Natural killer cell (primary cell): ENCODE measurements around the gene CSRP2. TPM values are rescaled to one million over a fixed set of nuclear protein-coding genes. Genes with fewer than 3 reads are reported as not detected.

ENCODE experiments used
- ATAC-seq, 3 donors: fragments of 150-1000 bp in 2 of 3; fragments of 200-7000 bp in 1 of 3; cut with Tn5 transposase; 1 replicate in 1 of 3; 2 replicates in 2 of 3; pipeline ENCODE4 v1.10.0; 2021; ENCODE audit warnings: mild to moderate bottlenecking in 2 of 3, moderate library complexity in 2 of 3
- DNase-seq, 2 donors: peaks; one replicate each; pipeline versions ENCODE4 v3.0.0 to v3.0.0-alpha.2; 2013 to 2021; ENCODE audit warnings: mixed read lengths in 1 of 2
- H3K27ac ChIP-seq: one replicate; pipeline ENCODE4 v1.5.1; 2013; ENCODE audit warnings: mild to moderate bottlenecking, low read length
- H3K27me3 ChIP-seq: one replicate; pipeline ENCODE4 v1.6.1; 2013; ENCODE audit warnings: low read length; ENCODE audit not compliant: control insufficient read depth, insufficient read depth
- H3K36me3 ChIP-seq: one replicate; pipeline ENCODE4 v1.6.1; 2013; ENCODE audit warnings: low read length; ENCODE audit not compliant: control insufficient read depth, insufficient read depth
- H3K4me1 ChIP-seq: one replicate; pipeline ENCODE4 v1.6.1; 2013; ENCODE audit warnings: low read length; ENCODE audit not compliant: control insufficient read depth, insufficient read depth
- H3K4me3 ChIP-seq: one replicate; pipeline ENCODE4 v1.5.1; 2013; ENCODE audit warnings: low read length
- H3K9me3 ChIP-seq: one replicate; pipeline ENCODE4 v1.6.1; 2013; ENCODE audit warnings: low read length; ENCODE audit not compliant: control insufficient read depth, insufficient read depth
- H3K27ac Mint-ChIP-seq, 2 donors: one replicate each; pipeline ENCODE4 v1.8.0; 2022; ENCODE audit warnings: mild to moderate bottlenecking in 2 of 2, mixed read lengths in 2 of 2, moderate library complexity in 1 of 2
- H3K27me3 Mint-ChIP-seq, 2 donors: one replicate each; pipeline ENCODE4 v1.8.0; 2022; ENCODE audit warnings: low read depth in 2 of 2, mixed read lengths in 2 of 2
- H3K36me3 Mint-ChIP-seq: one replicate; pipeline ENCODE4 v1.8.0; 2022; ENCODE audit warnings: mixed read lengths
- H3K4me1 Mint-ChIP-seq, 2 donors: one replicate each; pipeline ENCODE4 v1.8.0; 2022; ENCODE audit warnings: mixed read lengths in 2 of 2
- H3K4me3 Mint-ChIP-seq: one replicate; pipeline ENCODE4 v1.8.0; 2022; ENCODE audit warnings: mild to moderate bottlenecking, moderate library complexity, mixed read lengths
- H3K9me3 Mint-ChIP-seq, 2 donors: one replicate each; pipeline ENCODE4 v1.8.0; 2022; ENCODE audit warnings: mixed read lengths in 2 of 2
- WGBS: methylation state at CpG from one replicate; pipeline ENCODE4 v1.1.7; 2013; ENCODE audit warnings: missing lambda C conversion rate; ENCODE audit not compliant: insufficient coverage; 5-methylcytosine and 5-hydroxymethylcytosine counted together
- intact Hi-C: fragments of 100-400 bp; cut with micrococcal nuclease; formaldehyde crosslinking; loops from one replicate; pipeline ENCODE4 v1.14.2; 2022
- total RNA-seq, 4 donors: library from RNA; stranded (reverse); fragments of 120-200 nt in 1 of 4; gene quantifications; one replicate each; pipeline versions ENCODE4 v1.2.3 to v1.2.4, GENCODE V29; 2013 to 2022
- TF ChIP-seq, protein P1 (sequence below): fragments of 200-600 bp; IDR thresholded peaks from one replicate; pipeline ENCODE4 v1.8.0; 2022; ENCODE audit warnings: antibody characterized with exemption

Gene CSRP2
- total RNA-seq, 3 donors from 2014 or later (not counting 1 experiment from before 2014, with no cell fraction given) = 0.08 TPM; not detected in 2

DNA sequence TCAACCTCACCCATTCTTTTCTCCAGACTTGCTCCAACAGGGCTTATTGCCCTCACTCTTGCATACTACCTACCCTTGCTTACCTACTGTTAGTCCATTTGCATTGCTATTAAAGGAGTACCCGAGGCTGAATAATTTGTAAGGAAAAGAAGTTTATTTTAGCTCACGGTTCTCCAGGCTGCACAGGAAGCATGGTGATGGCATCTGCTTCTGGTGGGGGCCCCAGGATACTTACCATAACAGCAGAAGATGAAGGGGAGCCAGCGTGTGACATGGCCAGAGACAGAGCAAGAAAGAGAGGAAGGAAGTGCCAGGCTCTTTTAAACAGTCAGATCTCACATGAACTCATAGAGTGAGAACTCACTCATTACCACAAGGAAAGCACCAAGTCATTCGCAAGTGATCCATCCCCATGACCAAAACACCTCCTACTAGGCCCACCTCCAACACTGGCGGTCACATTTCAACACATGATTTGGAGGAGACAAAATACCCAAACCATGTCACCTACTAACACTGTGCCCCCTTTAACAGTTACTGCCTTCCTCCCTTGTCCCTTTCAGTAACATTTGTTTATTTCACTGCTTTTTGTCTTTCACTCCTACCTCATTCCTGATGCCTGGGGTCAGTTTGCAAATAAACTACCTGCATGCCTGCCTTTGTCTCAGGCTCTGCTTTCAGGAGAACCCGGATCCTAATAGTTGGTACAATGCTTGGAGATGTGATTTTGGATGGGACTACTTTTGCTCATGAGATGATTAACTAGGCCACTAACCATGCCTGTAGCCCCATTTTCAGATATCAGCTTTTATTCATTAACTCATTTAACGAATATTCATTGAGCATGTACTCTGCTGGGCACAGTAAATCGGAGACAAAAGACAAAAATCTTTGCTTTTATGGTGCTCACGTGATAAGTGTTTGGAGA, 41.6 kb upstream of the CSRP2 start:
- ATAC-seq (peak in 2 of 3 donors; percentile 31 to 76), DNase-seq (no peak)
- 43% methylated on average over 9 of the region's 9 CpGs for WGBS
- H3K4me3 ChIP-seq = no peak overlapping the region
- Mint-ChIP-seq H3K9me3 (no peaks in the 10 kb centered on the region), H3K4me3 (no peak overlapping the region), H3K27ac (no peak overlapping the region), H3K4me1 (peaks cover 0 to 12% of the 10 kb centered on the region in 2 donors), H3K27me3 (peaks cover 0 to 5% of the 10 kb centered on the region in 2 donors), H3K36me3 (no peaks in the 10 kb centered on the region)
- H3K36me3 ChIP-seq = no peaks in the 10 kb centered on the region
- no peaks in the 10 kb centered on the region for H3K4me1 ChIP-seq
- intact Hi-C loops = no loop called here
- H3K27me3 ChIP-seq = no peaks in the 10 kb centered on the region
- TF ChIP-seq, protein P1, sequence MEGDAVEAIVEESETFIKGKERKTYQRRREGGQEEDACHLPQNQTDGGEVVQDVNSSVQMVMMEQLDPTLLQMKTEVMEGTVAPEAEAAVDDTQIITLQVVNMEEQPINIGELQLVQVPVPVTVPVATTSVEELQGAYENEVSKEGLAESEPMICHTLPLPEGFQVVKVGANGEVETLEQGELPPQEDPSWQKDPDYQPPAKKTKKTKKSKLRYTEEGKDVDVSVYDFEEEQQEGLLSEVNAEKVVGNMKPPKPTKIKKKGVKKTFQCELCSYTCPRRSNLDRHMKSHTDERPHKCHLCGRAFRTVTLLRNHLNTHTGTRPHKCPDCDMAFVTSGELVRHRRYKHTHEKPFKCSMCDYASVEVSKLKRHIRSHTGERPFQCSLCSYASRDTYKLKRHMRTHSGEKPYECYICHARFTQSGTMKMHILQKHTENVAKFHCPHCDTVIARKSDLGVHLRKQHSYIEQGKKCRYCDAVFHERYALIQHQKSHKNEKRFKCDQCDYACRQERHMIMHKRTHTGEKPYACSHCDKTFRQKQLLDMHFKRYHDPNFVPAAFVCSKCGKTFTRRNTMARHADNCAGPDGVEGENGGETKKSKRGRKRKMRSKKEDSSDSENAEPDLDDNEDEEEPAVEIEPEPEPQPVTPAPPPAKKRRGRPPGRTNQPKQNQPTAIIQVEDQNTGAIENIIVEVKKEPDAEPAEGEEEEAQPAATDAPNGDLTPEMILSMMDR = no peak
- H3K27ac ChIP-seq = no peak overlapping the region
- H3K9me3 ChIP-seq = no peaks in the 10 kb centered on the region

DNA sequence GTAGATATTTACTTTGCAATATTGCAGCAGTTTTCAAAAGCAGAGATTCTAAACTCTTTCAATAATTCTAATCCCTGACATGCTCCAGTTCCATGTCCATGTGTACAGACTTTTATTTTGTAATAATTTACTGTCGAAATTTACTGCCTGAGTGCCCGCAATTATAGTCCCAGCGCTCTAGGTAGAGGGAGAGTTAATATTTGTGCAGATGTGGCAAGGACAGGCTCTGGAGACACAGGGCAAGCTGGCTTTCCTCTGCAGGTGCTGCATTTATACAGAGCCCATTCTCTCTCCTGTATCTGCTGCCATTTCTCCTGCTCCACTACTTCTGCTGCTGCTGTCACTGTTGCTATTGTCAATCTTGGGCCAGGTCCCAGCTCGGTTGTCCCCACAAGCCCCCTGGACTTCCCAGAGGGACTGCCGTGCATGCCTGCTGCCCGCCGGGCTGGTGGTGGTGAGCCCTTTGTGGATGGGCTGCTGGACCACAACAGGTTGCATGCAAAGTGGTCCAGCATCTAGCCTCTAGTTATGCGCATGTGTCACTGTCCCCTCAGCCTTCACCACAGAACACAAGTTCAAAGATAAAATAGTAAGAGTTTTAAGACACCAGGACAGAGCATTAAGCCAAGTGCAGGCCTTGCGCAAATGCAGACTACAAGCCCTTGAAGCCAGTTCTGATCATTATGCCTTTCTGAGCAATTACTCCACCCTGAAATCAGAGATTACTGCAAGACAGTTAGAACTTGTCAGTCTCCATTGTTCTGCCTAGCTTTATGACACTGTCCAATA, 40.8 kb upstream of the CSRP2 start:
- TF ChIP-seq, protein P1 = no peak
- WGBS = 79% methylated on average over 9 of the region's 9 CpGs
- H3K4me1 ChIP-seq = no peaks in the 10 kb centered on the region

DNA sequence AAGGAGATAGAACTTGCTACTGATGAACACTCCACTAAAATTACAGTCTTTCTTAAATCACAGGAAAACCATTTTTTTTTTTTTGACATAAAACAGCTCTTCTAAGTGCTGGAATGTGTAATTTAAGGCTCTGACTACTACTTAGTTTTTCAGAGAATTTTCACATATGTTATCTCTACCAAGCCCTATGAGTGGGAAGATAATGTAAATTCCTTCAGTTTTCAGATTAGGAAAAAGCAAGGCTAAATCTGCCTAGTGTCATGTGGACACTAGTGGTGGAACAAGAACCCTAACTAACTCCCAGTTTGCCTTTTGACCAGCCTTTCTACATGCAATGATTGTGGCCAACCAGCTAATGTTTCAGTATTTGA, 37.3 kb upstream of the CSRP2 start:
- intact Hi-C loops = no loop called here
- H3K4me1 ChIP-seq = no peaks in the 10 kb centered on the region
- Mint-ChIP-seq H3K4me1 (peaks cover 0 to 12% of the 10 kb centered on the region in 2 donors), H3K27me3 (peaks cover 0 to 5% of the 10 kb centered on the region in 2 donors), H3K9me3 (no peaks in the 10 kb centered on the region), H3K27ac (no peak overlapping the region), H3K4me3 (no peak overlapping the region), H3K36me3 (no peaks in the 10 kb centered on the region)
- TF ChIP-seq, protein P1 = no peak
- H3K4me3 ChIP-seq = no peak overlapping the region
- no peak for ATAC-seq
- no peak for DNase-seq
- H3K9me3 ChIP-seq = no peaks in the 10 kb centered on the region
- no peaks in the 10 kb centered on the region for H3K36me3 ChIP-seq
- no peaks in the 10 kb centered on the region for H3K27me3 ChIP-seq
- no peak overlapping the region for H3K27ac ChIP-seq

More for the DNA sequence above, 40.8 kb upstream of the CSRP2 start:
- H3K9me3 ChIP-seq = no peaks in the 10 kb centered on the region
- no peaks in the 10 kb centered on the region for H3K36me3 ChIP-seq
- H3K27ac ChIP-seq = no peak overlapping the region
- no peak overlapping the region for H3K4me3 ChIP-seq
- intact Hi-C loops = no loop called here
- no peak for ATAC-seq
- no peaks in the 10 kb centered on the region for H3K9me3 Mint-ChIP-seq
- H3K27me3 ChIP-seq = no peaks in the 10 kb centered on the region
- H3K4me1 Mint-ChIP-seq = peaks cover 0 to 12% of the 10 kb centered on the region in 2 donors
- peaks cover 0 to 5% of the 10 kb centered on the region in 2 donors for H3K27me3 Mint-ChIP-seq
- no peaks in the 10 kb centered on the region for H3K36me3 Mint-ChIP-seq
- H3K4me3 Mint-ChIP-seq = no peak overlapping the region
- no peak overlapping the region for H3K27ac Mint-ChIP-seq
- no peak for DNase-seq
